Measurements from ENCODE around the gene LENEP. TPM values are rescaled to one million over a fixed set of nuclear protein-coding genes. Genes with fewer than 3 reads are reported as not detected.

The LENEP gene
- total and polyA plus RNA-seq, 8 donors, result 0.29 TPM; not detected in 7

DNA sequence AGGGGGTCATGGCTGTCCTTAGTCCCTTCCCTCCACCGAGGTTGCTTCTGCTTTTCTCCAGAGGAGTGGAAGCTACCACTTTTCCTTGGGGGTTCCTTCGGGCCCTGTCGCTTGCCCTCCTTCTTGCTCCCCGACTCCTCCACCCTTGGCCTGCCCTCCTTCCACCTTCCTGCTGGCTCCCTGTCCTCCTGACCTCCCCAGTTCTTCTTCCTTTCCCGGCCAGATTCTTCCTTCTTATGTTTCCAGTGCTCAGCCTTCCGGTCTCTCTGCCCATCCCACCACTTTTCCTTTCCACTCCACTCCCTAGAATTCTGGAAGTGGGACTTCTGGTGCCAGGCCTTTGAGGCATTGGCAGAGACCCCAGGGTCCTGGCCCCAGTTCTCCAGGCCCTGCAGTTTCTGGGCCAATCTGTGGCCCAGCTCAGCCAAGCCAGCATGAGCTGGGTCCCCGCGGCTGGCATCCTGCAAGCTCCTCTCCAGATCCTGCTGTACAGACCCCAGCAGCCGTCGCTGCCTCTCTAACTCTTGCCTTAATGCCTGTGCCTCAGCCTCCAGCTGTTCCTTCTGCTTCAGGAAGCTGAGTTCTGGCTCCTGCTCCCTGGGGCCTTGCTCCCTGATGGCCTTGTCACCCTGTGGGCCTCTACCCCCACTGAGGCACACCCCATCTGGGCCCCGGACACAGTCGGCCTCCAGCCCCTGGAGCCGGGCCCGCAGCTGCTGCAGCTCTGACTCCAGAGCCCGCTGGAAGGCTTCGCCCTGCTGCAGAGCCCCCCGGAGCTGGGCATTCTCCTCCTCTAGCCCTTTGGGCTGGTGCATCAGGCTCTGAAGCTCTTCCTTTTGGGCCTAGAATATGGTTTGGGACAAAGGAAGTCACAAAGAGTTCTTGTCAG is 47.2 kb upstream of the LENEP start:
- DNase-seq, result peak in 1 of 6 donors; percentile 55
- Histone ChIP-seq H3K27ac (no peak overlapping the region), H3K27me3 (no peaks in the 10 kb centered on the region), H3K36me3 (no peaks in the 10 kb centered on the region), H3K4me3 (no peak overlapping the region), H3K9me3 (no peaks in the 10 kb centered on the region), H3K4me1 (peaks cover 0 to 12% (median 0%) of the 10 kb centered on the region in 3 donors)
- intact Hi-C loops (cut with DNase I), result no loop called here
- TF ChIP-seq CTCF (IDR thresholded peaks at IDR 0.05), result no peak
- 85 to 87% methylated on average over 17 of the region's 17 CpGs for WGBS, 2 donors
- no peak for FAIRE-seq
- ATAC-seq, result no peak

DNA sequence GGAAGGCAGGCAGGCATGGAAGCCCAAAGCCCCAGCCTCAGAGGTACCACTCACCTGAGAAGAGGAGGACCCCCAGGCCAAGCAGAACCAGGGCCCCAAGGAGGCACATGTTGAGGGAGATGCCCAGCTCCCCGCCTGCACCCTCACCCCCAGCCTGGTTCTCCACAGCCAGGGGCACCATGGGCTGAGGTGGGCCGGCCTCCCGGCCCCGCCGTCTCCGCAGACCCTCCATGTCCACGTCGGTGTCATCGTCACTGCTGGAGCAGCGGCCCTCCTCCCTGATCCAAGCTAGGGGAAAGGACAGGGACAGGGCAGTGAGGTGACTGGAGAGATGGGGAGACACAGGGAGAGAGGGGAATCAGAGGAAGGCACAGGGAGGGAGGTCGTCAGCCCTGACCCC is 45.3 kb upstream of the LENEP start:
- FAIRE-seq, result no peak
- Histone ChIP-seq H3K27me3 (no peaks in the 10 kb centered on the region), H3K4me3 (no peak overlapping the region), H3K36me3 (no peaks in the 10 kb centered on the region), H3K27ac (no peak overlapping the region), H3K9me3 (no peaks in the 10 kb centered on the region), H3K4me1 (peaks cover 0 to under 1% (median 0%) of the 10 kb centered on the region in 3 donors)
- TF ChIP-seq CTCF (IDR thresholded peaks at IDR 0.05), result no peak
- WGBS, 2 donors, result 90 to 96% methylated on average over 11 of the region's 11 CpGs
- ATAC-seq, result no peak
- intact Hi-C loops (cut with DNase I), result no loop called here
- no peak for DNase-seq

DNA sequence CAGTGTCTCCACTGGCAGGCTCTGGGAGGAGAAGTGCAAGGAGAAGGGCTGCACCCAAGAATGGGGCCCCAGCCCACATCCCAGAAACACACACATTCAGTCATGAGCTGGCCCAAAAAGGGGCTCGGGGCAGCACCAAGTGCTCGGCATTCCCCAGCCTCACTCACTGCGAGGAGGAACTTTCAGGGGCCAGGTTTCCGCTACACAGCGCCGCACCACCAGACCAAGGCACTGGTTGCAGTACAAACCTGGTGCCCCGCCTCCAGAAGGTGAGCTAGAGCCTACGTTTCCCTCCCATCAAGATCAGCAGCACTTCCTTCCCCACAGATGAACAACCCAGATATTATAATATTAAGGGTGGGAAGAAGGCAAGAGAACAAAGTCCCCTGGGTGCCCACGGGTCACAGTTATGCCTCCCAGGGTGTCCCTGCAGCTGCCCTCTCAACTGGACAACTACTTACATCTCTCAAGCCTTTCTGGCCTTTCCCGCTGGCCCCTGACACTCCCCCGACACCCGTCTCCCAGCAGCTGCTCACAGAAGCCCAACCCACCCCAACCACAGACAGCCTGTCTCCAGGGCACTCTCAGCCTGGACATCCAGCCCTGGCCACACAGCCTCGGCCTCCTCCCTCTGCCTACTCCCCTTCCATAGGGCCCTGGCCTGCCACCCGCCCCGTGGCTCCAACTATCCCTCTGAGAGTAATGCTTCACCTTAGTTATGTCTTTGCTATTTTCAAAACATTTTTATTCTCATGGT is 41.3 kb upstream of the LENEP start:
- no peak overlapping the region for H3K4me3 ChIP-seq
- 80 to 88% methylated on average over 15 of the region's 15 CpGs for WGBS, 2 donors
- H3K27ac ChIP-seq, result no peak overlapping the region
- no peaks in the 10 kb centered on the region for H3K27me3 ChIP-seq
- intact Hi-C loops (cut with DNase I), result no loop called here
- H3K36me3 ChIP-seq, result no peaks in the 10 kb centered on the region
- DNase-seq (peak in 1 of 6 donors; percentile 61), FAIRE-seq (no peak), ATAC-seq (no peak)
- no peak for TF ChIP-seq CTCF (IDR thresholded peaks at IDR 0.05)
- peaks cover 13 to 16% (median 15%) of the 10 kb centered on the region in 3 donors for H3K4me1 ChIP-seq
- no peaks in the 10 kb centered on the region for H3K9me3 ChIP-seq

DNA sequence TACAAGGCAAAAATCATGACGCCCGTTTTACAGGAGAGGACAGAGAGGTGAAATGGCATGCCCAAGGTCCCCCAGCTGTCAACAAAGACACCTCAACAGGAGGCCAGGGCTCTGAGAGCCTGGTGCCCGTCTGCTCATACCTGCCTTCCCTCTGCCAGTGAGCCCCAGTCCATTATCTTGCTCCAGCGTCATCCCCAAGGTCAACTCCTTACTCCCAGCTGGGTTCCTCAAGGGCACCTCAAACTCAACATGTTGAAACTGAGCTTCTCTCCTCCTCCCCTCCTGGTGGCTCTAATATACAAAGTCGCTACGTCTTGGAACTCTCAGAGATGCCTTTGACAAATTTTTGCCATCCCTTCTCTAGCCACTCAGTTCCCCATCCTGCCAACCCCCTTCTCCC is 40.7 kb upstream of the LENEP start:
- H3K4me1 ChIP-seq, result peaks cover 13 to 16% (median 15%) of the 10 kb centered on the region in 3 donors
- 66 to 72% methylated on average over 6 of the region's 6 CpGs for WGBS, 2 donors
- FAIRE-seq (no peak), ATAC-seq (no peak), DNase-seq (no peak)
- H3K4me3 ChIP-seq, result no peak overlapping the region
- intact Hi-C loops (cut with DNase I), result no loop called here
- no peaks in the 10 kb centered on the region for H3K36me3 ChIP-seq
- H3K27me3 ChIP-seq, result no peaks in the 10 kb centered on the region
- H3K9me3 ChIP-seq, result no peaks in the 10 kb centered on the region
- no peak overlapping the region for H3K27ac ChIP-seq
- no peak for TF ChIP-seq CTCF (IDR thresholded peaks at IDR 0.05)

Measured in pancreas (tissue), 10 donors.